ENCODE measurements around the gene GRHL1.
"Not testable (repeated sequence)": the region's sequence is repeated elsewhere in the genome, so short reads cannot be mapped to it uniquely, and the experiment has no call there.

GRHL1 gene

GRCh38 chr2:10010861-10011605, 59.5 kb downstream of the GRHL1 start:
- DNase-seq: not testable (repeated sequence)

- DNase-seq: not testable (repeated sequence)
Measured at GRCh38 chr2:10011606-10012325, 60.3 kb downstream of the GRHL1 start.

GRCh38 chr2:10012366-10012962, 61.0 kb downstream of the GRHL1 start:
- not testable (repeated sequence) for DNase-seq

- DNase-seq: no peak
Measured at GRCh38 chr2:10012963-10013461, 61.5 kb downstream of the GRHL1 start.

DNA sequence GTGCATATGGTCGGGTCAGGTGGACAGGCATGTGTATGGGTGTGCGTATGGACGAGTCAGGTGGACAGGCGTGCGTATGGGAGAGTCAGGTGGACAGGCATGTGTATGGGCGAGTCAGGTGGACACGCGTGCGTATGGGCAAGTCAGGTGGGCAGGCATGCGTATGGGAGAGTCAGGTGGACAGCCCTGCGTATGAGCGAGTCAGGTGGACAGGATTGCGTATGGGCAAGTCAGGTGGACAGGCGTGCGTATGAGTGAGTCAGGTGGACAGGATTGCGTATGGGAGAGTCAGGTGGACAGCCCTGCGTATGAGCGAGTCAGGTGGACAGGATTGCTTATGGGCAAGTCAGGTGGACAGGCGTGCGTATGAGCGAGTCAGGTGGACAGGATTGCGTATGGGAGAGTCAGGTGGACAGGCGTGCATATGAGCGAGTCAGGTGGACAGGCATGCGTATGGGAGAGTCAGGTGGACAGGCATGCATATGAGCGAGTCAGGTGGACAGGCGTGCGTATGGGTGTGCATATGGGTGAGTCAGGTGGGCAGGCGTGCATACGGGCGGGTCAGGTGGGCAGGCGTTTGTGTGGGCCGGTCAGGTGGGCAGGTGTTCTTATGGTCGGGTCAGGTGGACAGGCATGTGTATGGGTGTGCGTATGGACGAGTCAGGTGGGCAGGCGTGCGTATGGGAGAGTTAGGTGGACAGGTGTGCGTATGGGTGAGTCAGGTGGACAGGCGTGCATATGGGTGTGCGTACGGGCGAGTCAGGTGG, 62.3 kb downstream of the GRHL1 start:
- not testable (repeated sequence) for DNase-seq

- DNase-seq: no peak
Measured at GRCh38 chr2:10014418-10015190, 63.1 kb downstream of the GRHL1 start.

DNA sequence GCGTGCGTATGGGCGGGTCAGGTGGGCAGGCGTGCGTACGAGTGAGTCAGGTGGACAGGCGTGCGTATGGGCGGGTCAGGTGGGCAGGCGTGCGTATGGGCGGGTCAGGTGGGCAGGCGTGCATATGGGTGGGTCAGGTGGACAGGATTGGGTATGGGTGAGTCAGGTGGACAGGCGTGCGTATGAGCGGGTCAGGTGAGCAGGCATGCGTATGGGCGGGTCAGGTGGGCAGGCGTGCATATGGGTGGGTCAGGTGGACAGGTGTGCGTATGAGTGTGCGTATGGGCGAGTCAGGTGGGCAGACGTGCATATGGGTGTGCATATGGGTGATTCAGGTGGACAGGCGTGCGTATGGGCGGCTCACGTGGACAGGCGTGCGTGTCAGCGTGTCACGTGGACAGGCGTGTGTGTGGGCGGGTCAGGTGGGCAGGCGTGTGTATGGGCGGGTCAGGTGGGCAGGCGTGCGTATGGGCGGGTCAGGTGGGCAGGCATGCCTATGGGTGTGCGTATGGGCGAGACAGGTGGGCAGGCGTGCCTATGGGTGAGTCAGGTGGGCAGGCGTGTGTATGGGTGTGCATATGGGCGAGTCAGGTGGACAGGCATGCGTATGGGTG, 64.0 kb downstream of the GRHL1 start:
- not testable (repeated sequence) for DNase-seq

DNA sequence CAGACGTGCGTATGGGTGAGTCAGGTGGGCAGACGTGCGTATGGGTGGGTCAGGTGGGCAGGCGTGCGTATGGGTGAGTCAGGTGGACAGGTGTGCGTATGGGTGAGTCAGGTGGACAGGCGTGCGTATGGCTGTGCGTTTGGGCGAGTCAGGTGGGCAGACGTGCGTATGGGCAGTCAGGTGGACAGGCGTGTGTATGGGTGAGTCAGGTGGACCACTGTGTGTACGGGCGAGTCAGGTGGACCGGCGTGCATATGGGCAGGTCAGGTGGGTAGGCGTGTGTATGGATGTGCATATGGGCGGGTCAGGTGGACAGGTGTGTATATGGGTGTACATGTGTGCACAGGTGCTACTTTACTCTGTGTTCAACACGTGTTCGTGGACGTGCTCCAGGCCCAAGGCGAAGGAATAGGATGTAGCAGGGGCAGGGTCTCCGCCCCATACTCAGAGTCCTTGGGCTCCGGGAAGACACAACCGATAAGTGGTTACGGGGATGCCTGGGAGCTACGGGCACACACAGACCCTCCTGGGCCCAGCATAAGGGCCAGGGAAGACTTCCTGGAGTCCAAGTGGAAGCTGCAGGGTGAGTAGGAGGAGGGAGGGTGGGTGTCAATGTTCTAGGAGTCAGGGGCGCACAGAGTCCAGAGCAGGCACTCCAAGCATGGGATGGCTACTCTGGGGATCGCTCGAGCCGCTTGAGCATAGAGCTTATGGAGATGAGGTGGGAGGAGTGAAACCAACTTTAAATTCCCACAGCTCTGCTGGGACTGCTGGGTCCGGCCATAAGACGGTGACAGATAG, 64.7 kb downstream of the GRHL1 start:
- no peak for DNase-seq

DNA sequence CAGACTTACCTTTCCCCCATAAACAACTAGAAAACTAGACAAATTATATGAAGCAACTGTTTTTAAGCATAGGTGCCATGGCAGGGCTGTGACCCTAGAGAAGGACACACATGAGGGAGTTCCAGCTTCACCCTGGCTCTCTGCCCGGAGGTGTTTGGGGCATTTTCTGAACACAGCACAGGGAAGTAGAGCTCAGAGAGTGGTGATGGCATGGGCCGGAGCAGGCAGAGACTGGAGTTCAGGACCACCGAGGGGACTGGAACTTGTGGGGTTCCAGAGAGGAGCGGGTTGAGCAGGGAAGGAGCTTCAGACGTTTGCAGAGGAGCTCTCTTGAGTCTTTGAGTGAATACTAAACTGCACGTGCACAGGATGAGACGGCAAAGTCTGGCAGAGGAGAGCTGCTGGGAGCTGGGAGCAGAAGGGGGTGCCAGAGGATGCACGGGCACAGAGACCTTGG, 65.3 kb downstream of the GRHL1 start:
- no peak for DNase-seq

DNA sequence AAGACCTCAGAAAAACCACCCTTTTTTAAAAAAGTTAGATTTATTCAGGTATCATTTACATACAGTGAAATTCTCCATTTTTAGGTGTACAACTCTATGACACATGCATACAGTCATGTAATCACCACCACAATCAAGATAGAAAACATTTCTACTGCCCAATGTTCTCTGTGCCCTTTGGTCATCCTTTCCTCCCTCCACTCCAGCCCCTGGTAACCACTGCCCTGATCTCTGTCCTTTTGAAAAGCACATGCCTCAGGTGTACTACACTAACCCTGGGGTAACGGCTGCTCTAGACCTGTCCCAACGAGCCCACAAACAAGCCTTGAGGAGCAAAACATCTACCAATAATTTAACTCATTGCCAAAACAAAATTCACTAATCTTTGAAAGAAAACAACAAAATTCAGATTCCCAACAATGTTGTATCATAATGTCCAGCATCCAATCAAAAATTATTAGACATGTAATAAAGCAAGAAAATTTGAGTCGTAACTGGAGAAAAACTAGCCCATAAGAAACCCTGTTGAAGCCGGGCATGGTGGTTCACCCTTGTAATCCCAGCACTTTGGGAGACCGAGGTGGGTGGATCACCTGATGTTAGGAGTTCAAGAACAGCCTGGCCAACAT, 65.9 kb downstream of the GRHL1 start:
- no peak for DNase-seq

- no peak for DNase-seq
Measured at GRCh38 chr2:10019174-10019573, 67.7 kb downstream of the GRHL1 start.

DNA sequence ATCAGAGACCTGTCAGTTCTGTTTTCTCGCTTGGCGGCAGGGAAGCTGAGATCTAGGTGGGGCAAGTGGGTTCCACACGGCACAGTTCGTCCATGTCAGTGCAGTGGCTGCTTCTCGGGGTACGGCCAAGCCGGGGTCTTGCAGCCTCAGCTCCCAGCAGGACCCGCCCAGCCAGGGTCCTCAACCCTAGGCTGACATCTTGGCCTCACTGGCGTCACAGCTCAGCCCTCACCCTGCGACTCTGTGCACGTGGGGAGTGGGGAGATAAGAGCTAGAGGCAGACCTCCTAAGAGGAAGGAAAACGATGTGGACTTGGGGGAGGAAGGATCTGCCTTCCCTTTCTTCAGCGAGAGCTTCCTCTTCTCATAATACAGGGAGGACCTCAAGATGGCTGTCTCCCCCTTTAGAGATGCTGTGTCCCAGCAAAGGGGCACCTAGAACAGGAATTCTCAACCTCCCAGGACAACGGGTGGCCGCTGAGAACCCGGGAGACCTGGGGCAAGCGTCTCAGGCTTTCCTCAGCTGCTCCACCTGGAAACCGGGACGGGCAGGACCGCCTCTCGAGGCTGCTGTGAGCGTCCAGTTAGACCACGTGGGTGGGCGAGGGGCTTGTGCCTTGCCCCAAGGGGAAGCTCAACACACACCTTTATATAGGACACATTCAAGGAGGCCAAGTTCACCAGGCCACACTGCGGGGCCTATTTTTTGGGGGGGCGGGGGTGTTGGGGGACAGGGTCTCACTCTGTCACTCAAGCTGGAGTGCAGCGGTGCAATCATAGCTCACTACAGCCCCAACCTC, 68.3 kb downstream of the GRHL1 start:
- DNase-seq: no peak

- DNase-seq: no peak
Measured at GRCh38 chr2:10022041-10022421, 70.5 kb downstream of the GRHL1 start.

DNA sequence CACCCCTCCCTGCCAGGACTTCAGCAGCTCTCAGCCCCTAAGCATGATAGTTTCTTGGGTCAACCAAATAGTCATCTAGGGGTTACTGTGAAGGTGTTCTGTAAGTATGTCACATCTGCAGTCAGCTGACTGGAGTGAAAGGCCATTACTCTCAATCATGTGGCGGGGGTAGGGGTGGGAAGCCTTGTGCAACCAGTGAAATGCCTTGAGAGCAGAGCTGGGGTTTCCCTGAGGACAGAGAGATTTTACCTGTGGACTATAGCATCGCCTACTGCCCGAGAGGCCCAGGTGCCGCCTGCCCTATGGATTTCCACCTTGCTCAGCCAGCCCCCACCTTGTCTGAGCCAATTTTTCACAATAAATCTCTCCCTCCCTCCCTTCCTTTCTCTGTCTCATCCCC, 71.0 kb downstream of the GRHL1 start:
- DNase-seq: no peak

- no peak for DNase-seq
Measured at GRCh38 chr2:10022966-10023662, 71.6 kb downstream of the GRHL1 start.

GRCh38 chr2:10026940-10027569, 75.6 kb downstream of the GRHL1 start:
- DNase-seq: no peak

GRCh38 chr2:10027660-10028330, 76.3 kb downstream of the GRHL1 start:
- no peak for DNase-seq
